OCI-M1 (cell line): Measurements from ENCODE around the gene RAF1.
"Not testable (repeated sequence)": the region's sequence is repeated elsewhere in the genome, so short reads cannot be mapped to it uniquely, and the experiment has no call there.

Experiments used
- DNase-seq: peaks from one replicate; lab custom pipeline; 2025; lab: John Stamatoyannopoulos, UW

The RAF1 gene

DNA sequence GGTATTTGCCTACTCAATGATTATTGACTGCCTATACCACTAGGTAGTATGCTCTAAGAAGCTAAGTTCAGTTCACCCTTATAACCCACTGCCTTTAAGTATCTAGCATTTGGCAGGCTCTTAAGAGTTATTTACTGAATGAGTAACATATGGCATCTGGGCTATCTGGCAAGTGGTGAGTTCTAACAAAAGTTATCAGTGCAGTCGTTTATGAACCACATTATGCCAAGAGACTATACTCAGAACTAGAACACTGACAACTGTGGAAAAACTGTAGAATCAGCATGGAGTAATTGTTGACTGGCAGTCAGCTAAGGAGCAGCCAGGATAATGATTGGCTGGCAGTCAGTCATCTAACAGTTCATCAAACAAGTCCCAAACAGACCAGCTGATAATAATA lies 25.8 kb downstream of the RAF1 start:
- no peak for DNase-seq

GRCh38 chr3:12633108-12633507 lies 30.8 kb downstream of the RAF1 start:
- DNase-seq: no peak

GRCh38 chr3:12632523-12632922 lies 31.4 kb downstream of the RAF1 start:
- DNase-seq: no peak

DNA sequence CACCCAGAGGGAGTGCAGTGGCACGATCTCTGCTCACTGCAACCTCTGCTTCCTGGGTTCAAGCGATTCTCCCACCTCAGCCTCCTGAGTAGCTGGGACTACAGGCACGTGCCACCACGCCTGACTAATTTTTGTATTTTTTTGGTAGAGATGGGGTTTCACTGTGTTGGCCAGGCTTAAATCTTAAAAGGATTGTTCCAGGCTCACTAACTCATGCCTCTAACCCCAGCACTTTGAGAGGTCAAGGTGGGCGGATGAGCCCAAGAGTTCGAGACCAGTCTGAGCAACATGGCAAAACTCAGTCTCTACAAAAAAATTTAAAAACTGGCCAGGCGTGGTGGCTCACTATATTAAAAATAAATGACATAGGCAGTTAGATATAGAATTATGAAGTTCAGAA lies 33.1 kb downstream of the RAF1 start:
- not testable (repeated sequence) for DNase-seq

DNA sequence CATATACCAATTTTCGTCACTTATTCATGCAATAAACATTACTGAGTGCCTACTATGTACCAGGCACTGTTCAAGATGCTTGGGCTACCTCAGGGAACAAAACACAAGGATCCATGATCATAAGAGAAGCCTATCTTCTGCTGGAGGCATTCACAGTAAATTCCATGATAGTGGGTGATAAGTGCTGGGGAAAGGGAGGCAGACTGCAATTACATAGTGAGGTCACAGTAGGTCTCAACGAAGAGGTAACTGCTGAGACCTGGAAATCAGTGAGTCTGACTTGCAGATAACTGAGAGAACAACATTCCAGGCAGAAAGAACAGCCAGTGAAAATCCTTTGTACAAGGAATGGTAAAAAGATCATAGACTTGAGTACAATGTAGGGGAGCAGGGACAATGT lies 33.6 kb downstream of the RAF1 start:
- no peak for DNase-seq

- DNase-seq: peak; percentile 24
Observed at GRCh38 chr3:12629560-12629959, 34.4 kb downstream of the RAF1 start.

DNA sequence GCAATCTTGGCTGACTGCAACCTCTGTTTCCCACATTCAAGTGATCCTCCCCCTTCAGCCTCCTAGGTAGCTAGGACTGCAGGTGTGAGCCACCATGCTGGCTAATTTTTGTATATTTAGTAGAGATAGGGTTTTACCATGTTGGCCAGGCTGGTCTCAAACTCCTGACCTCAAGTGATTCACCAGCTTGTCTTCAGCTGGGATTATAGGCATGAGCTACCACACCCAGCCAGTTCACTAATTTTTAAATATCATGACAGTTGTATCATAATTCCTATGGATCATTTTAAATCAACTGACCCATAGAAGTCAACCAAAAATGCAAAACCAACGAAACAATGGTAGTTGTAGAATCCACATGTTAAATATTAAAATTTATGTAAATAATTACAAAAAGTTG lies 35.1 kb downstream of the RAF1 start:
- DNase-seq: no peak

- DNase-seq: peak; percentile 50
Observed at GRCh38 chr3:12627370-12627769, 36.5 kb downstream of the RAF1 start.

GRCh38 chr3:12624964-12625363 lies 39.0 kb downstream of the RAF1 start:
- not testable (repeated sequence) for DNase-seq

GRCh38 chr3:12624056-12624455 lies 39.9 kb downstream of the RAF1 start:
- no peak for DNase-seq

GRCh38 chr3:12622335-12622734 lies 41.6 kb downstream of the RAF1 start:
- DNase-seq: peak; percentile 27

DNA sequence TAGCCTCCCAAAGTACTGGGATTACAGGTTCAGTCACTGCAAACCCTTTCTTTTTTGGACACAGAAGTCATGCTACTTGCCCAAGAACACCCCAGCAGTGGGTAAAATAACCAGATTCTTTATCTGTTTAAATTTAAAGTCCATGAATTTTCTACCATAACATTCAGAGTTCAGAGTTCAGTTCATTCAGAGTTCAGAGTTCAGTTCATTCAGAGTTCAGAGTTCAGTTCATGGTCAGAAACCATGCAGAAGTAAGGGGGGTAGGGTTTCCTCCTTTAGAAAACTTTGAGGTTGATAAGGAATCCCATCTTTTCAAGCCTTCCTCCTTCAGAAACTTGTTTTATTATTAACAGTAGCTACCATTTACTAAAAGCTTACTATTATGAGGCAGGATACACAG lies 43.2 kb downstream of the RAF1 start:
- DNase-seq: no peak

- no peak for DNase-seq
Observed at GRCh38 chr3:12620305-12620704, 43.6 kb downstream of the RAF1 start.

DNA sequence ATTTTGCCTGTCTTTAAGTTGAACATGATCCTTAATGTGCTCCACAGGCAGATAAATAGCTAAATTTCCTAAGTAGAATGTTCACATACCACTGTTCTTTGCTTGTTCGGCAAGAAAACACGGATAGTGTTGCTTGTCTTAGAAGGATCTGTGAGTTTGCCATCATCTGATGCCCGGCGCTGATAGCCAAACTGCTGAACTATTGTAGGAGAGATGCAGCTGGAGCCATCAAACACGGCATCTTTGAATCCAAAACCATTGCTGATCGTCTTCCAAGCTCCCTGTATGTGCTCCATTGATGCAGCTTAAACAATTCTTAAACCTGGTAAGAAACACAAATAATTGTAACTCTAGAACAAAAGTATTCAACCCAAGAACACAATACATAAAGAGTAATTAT lies 45.5 kb downstream of the RAF1 start:
- DNase-seq: no peak

DNA sequence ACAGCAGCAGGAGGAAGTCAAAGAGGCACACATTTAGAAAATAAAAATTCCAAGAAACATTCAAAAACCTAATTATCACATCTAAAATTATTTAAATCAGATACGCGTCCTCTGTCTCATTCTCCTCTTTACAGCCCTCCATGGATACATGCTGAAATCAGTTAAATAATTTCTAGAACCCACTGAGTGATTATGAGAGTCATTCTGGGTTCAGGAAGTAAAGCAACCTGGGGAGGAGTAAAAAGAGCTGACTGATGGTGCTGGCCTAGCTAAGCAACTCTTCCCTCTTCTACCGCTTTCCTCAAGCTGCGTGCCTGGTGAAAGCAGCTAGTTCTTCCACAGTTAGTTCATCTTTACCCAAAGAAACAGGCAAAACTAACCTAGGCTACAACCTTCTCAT lies 48.7 kb downstream of the RAF1 start:
- no peak for DNase-seq

- DNase-seq: no peak
Observed at GRCh38 chr3:12613250-12613649, 50.7 kb downstream of the RAF1 start.

DNA sequence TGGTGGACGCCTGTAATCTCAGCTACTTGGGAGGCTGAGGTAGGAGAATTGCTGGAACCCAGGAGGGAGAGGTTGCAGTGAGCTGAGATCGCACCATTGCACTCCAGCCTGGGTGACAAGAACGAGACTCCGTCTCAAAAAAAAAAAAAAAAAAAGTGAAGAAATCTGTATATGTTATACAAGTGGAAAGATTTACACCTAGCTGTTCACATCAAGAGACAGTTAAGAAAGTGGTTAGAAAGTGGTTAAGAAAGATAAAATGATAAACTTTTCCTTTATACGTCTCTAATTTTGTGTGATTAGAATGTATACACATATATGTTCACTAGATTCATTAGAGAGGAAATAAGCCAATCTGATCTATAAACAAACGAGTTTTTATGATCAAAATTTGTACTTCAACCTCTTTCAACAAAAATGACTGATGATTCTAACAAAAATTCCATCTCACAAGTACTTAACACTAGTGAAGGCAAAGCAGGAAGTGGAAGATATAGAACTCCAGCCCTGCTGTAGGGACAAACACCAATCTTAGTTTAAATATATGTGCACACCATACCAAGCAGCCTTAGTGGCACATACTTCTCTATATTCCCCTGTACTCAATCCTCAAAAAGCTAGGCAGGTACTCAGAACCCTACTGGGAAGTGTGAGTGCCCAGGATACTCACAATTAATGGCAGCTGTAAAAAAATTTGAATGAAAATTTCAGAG lies 51.2 kb downstream of the RAF1 start:
- DNase-seq: no peak

GRCh38 chr3:12611117-12611516 lies 52.8 kb downstream of the RAF1 start:
- no peak for DNase-seq

DNA sequence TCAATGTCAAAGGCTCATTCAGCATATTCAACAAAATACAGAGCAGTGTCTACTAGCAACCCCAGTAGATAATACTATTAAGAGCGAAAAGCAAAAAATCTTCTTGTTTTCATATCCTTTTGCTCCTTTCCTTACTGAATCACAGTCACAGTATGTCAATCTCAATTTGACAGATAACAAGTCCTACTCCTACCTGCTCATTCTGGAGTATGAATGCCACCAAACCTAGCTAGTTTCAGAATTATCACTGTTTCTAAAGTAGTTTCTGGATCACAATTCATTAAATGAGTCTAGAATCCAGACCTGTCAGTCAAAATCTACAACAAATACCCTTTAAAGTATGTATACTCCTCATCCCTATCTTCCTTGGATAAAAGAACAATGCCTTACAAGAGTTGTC lies 55.5 kb downstream of the RAF1 start:
- DNase-seq: no peak

DNA sequence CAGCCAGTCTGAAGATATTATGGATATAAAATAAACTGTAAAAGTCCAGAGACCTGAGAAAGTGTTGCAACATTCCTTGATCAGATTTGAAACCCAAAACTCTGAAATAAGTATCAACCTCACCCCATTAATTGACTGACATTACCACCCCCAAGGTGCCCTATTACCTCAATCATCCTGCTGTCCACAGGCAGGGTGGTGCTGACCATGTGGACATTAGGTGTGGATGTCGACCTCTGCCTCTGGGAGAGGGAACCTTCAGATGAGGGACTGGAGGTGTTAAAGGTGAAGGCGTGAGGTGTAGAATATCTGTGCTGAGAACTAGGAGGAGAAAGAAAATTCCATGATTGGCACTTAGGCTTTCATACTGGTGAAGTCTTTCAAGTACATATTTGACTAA lies 59.9 kb downstream of the RAF1 start:
- no peak for DNase-seq

DNA sequence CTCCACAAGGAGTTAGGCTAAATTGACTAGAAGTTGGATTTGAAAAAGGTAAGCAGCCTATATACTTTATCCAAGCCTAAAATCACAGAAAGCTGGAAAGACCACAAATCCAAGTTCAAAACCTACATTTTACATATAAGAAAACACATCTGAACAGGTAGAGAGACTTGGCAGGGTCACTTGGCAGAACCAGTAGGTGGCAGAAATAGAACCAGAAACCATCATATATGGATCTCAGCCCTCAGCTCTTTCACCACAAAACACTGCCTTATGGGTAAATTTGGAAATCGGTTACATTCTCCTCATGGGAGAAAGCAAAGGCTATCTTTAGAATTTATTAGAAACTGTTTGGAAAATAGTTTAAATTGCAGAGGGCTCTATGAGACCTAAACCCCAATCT lies 62.8 kb downstream of the RAF1 start:
- no peak for DNase-seq

GRCh38 chr3:12598890-12599289 lies 65.0 kb downstream of the RAF1 start:
- no peak for DNase-seq

GRCh38 chr3:12593473-12593872 lies 70.4 kb downstream of the RAF1 start:
- DNase-seq: no peak

DNA sequence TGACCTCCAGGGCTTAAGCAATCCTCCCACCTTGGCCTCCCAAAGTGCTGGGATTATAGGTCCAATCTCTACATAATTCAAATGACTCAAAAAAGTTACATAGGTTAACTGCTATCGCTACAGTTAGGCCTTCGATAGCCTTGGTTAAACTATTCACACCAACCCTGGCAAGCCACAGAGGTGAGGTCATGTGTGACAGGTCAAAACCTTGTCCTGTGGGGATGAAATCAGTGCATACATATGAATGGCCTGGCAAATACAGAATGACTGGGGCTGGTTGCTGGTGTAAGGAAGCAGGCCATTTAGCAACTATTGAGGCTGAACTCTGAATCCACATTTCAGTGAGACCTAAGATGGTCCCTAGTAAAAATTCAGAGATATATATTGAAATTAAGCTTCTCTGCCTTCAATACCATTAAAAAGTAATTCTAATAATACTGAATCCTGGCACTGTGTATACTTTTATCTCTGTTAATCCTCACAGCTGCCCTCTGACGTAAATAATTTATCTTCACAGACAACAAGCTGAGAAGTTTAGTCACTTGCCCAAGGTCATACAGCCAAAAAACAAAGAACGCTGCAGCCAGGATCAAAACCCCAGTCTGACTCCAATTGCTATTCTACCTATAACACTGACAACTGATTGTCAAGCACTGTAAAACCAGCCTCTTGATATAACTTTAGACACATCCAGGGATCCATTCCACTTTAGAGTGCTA lies 71.8 kb downstream of the RAF1 start:
- DNase-seq: no peak
